Testis (tissue), 2 donors: ENCODE results near the gene SIGLEC15.

Source experiments
- POLR2A ChIP-seq: fragments of 450-650 bp; IDR thresholded peaks from one replicate; pipeline ENCODE4 v1.6.1; 2017; ENCODE audit warnings: antibody characterized with exemption, mild to moderate bottlenecking, moderate library complexity
- TF ChIP-seq, protein P1 (sequence below), 3 experiments: fragments of 450-650 bp in 2 of 3; fragments of 200-600 bp in 1 of 3; sonication (generic) in 1 of 3; IDR thresholded peaks; one replicate each; pipeline ENCODE4 v1.5.1; 2016 to 2019; ENCODE audit warnings: antibody characterized with exemption in 3 of 3, mild to moderate bottlenecking in 2 of 3, moderate library complexity in 1 of 3

DNA sequence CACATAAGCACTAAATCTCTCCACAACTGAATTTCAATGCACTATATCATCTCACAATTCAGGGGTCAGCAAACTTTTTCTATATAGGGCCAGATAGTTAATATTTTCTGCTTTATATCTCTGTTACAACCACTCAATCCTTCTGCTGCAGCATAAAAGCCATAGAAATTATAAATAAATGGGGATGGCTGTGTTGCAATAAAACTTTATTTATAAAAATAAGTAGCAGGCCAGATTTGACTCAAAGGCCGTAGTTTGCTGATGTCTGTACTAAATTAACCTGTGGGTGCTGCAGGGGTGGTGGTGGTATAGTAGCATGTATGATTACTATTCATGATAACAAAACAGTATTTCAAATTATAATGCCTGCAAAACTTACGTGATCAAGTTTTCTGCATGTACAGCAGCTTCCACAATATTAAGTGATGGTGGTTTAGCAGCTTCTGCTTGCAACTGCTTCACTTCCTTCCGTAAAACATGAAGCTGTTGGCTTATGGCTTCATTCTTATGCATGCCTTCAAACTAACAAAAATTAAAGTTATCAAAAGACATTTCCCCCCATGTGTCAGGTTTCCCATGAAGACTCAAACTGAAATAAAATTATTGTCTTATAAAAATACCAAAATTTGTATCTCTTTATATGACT is 64.1 kb downstream of the SIGLEC15 start:
- TF ChIP-seq POLR2A: no peak
- TF ChIP-seq, protein P1, sequence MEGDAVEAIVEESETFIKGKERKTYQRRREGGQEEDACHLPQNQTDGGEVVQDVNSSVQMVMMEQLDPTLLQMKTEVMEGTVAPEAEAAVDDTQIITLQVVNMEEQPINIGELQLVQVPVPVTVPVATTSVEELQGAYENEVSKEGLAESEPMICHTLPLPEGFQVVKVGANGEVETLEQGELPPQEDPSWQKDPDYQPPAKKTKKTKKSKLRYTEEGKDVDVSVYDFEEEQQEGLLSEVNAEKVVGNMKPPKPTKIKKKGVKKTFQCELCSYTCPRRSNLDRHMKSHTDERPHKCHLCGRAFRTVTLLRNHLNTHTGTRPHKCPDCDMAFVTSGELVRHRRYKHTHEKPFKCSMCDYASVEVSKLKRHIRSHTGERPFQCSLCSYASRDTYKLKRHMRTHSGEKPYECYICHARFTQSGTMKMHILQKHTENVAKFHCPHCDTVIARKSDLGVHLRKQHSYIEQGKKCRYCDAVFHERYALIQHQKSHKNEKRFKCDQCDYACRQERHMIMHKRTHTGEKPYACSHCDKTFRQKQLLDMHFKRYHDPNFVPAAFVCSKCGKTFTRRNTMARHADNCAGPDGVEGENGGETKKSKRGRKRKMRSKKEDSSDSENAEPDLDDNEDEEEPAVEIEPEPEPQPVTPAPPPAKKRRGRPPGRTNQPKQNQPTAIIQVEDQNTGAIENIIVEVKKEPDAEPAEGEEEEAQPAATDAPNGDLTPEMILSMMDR (IDR thresholded peaks at IDR 0.05): no peak
